Stimulated activated CD4-positive, alpha-beta T cell treated with anti-CD3 and anti-CD28 coated beads, TNF-alpha, amount 100 ng/mL, for 4 hours (primary cell): ENCODE measurements around the gene RAB38.

Experiments
- DNase-seq, 3 experiments: peaks; one replicate each; pipeline ENCODE4 v3.0.0-alpha.2; 2020; ENCODE audit warnings: low read depth in 3 of 3

Gene RAB38

DNA sequence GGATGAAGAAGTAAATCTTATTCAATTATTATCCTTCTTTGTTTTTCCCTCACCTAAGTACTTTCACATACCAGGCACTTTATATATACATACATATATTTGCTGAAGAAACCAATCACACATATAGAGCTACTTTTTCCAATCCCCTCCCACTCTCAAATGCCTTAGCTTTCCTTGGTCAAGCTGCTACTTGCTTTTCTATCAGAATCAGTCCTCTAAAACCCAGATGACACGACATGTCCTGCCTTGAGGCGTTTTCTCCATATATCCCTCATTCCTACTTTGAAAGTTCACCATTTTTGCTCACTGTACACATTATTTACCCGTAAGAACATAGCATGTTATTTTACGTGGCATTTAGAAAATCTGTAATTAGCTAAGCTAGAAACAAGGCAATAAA is 5.4 kb downstream of the RAB38 start:
- no peak for DNase-seq

DNA sequence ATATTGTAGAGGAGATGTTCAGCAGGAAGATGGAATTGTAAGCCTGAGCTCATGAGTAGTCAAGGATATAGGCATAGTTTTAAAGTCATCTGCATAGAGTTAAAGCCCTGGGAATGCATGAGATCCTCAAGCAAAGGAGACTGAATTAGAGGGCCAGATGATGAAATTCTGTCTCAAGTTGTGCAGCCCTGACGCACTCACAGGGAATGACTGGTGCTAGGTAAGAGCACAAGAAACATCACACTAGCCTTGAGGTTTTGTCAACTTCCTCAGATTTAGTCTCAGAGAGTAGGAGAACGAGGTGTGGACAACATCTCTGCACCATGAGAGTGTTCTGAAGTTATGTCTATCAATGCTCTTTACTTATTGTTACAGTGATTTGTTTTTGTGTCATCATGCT is 5.8 kb downstream of the RAB38 start:
- DNase-seq: no peak

DNA sequence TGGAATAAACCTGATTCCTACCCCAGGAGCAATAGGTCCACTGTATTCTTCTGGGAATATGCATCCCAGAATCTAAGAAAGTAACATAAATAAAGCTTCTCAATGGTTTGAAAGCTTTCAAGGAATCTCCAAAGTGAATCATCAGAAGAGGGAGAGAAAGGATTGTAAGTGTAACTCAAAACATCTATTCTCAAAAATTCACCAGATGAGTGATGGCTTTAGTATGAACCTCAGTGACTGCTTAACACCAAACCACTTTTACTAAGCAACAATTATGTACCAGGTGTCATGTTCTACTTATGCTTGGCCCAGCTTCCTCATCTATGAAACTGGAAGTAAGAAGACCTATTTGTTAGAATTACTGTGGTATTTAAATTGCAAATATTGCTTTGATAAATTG is 7.4 kb downstream of the RAB38 start:
- DNase-seq: no peak

DNA sequence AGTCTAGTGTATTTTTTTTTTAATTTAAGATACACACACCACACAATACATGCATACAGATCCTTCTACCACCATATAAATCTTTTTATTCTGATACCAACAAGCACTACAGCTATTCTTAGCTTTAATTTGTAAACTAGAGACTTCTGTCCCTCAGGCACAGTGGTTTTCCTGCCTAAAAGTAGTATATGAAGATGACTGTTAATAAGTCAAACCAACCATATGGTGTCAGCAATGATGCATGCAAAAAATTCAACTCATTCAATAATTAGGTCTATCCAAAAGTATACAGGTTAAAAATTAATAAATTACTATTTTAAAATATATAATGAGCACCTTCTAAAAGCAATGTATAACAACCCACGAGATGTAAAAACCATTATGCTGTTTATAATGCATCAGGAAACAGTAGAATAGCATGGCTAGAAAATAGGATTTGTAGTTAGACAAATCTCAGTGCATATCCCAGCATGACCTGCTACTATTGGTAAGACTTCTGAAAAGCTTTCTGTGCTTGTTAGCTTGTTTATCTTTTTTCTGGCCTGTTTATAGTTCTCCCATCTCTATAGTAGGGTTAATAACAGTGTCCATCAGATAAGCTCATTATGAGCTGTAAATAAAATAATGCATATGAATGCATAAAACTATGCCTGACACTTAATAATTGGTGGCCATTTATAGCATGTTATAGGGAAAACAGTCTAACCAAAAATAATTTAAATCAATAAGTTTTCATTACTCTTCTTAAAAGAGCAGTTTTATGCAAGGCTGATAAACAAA is 10.2 kb downstream of the RAB38 start:
- no peak for DNase-seq

DNA sequence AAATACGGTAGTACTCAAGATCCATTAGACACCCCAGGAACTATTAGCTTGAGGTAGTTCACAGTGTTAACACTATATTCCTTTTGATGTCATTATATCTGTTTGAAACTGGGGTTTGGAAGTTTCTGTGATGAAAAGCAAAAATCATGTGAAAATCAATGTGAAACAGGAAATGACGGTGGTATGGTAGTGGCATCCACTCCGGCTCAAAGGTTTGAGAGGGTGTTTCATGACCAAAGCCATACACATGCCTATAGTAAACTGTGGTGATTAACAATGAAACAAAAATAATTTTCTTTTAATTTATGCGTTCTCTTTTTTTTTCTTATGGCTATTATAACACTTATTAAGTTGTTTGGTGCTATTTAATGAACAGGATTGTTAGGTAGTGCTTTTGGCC is 10.9 kb downstream of the RAB38 start:
- no peak for DNase-seq

DNA sequence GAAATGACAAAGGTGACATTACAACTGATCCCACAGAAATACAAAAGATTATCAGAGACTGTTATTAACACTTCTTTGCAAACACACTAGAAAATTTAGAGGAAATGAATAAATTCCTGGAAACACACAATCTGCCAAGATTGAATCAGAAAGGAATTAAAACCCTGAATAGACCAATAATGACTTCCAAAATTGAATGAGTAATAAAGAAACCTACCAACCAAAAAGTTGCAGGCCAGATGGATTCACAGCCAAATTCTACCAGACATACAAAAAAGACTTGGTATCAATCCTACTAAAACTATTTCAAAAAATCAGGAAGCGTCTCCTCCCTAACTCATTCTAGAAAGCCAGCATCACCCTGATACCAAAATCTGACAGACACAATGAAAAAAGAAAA is 17.2 kb downstream of the RAB38 start:
- no peak for DNase-seq

DNA sequence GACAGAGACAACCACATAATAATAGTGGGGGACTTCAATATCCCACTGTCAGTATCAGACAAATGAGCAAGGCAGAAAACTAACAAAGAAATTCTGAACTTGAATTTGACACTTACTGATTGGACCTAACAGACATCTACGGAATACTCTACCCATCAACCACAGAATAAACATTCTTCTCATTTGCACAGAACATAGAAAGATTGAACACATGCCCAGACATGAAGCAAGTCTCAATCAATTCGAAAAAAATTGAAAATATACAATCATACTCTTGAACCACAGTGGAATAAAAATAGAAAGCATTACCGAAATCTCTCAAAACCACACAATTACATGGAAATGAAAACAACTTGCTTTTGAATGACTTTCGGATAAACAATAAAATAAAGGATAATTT is 17.9 kb downstream of the RAB38 start:
- no peak for DNase-seq

DNA sequence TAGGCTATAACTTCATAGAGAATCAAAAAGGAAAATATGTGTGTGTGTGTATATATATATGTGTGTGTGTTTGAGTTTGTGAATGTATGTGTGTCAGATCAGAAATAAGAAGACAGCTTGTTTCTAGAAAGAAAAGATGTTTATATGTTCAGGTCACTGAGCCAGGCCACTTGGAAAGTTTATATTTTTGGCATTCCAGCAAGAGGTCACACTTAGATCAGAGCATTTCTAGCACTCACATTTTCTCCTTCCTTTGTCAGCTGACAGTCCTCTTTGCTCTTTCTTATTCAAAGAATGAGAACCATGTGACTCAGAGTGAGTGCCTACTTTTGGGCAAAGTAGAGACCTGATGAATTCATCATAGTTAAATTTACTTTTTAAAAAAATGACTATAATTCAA is 22.9 kb downstream of the RAB38 start:
- DNase-seq: no peak

DNA sequence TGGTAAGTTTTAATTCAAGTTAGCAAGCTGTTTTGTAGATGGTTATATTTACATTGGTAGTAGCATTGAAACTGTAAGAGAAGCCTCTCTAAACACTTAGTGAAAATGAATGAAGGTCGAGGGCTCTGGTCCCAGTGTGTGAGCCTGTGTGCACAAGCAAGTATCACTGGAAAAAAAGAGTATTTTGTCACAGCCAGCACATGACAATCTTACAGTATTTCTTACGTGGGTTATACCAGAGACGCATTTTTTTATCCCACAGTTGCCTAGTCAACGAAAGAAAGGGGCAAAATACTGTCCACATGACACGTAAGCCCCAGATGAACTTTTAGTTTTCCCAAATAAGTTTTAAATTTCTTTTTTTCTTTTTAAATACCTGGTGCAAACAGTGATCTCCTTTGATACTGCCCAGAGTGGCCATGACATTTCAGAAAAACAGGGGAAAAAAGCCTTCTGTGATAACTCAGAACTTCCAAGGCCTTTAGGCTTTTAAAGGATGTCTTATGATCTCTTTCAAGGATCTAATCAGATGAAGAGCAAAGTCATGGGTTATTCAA is 23.5 kb downstream of the RAB38 start:
- no peak for DNase-seq

DNA sequence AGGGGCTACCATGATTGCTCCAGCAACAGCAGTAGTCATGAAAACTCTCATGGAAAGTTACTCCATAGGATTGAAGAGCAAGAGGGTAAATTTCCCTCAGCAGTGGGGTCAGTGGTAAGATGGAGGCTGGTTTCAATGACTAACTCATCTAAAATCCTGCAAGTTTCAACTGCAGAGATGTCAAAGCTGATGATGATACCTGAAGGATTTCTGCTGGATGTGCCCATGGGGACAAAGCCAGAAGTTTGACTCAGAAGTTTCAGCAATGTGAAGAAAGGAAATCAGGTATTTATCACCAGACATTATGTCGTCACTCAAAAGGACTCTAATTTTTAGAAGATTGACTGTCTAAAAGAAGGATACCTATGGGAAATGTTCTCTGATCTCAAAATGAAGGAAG is 29.1 kb downstream of the RAB38 start:
- DNase-seq: no peak

DNA sequence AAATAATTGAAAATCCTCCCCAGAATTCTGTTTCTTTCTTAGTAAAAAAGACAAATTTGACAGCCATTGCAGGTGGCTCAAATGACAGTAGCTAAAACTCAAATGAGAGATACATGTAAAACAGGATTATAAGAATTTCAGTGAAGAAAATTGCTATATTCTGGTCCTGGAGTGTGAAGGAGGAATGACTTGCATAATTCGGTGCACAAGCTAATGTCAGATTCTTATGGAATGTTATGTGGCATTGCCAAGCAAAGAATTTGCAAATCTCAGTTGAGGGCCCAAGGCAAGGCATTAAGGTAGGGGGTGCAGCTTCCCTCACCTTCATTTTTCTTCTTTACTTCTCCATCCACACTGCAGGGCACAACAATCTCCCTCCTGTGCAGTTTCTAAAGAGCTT is 35.4 kb downstream of the RAB38 start:
- DNase-seq: no peak

DNA sequence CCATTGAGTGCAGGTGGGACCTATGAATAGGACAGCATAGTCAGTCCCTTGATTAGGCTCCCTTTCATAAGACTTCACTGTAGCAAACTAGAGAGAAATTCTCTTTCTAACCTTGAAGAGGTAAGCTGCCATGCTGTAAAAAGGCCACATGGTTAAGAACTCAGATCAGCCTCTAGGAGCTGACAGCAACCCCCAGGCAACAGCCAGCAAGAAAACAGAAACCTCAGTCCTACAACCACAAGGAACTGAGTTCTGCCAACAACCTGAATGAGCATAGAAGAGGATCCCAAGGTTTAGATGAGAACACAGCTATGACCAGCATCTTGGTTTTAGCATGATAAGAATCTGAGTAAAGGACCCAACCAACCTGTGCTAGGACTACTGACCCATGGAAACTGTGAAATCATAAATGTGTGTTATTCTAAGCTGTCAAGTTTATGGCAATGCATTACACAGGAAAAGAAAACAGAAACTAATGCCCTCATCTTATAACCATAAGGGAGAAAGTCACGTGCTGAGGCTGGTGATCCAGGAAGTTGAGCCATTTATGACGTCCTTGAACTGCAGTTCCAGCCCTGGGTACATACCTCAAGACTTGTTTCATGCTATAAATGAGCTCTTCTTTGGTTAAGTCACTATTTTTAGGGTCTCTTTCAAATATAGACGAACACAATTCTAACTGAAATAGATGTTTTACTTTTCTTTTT is 43.3 kb downstream of the RAB38 start:
- DNase-seq: no peak

DNA sequence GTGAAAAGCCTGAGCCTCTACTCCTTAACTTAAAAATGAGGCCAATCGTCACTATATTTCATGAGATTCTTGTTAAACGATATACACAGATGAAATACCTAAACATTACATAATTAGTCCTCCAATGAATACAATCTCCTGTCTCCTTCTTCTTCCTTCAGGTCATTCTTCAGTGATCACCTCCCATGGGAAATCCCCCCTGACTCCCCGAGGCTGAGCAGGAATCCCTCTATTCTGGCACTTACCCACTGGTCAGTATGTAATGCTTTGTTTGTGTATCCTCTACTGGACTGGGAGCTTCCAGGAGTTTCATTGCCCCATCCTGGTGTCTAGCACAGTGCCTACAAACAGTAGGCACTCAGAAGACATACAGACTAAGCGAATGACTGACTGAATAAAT is 52.3 kb downstream of the RAB38 start:
- DNase-seq: no peak

DNA sequence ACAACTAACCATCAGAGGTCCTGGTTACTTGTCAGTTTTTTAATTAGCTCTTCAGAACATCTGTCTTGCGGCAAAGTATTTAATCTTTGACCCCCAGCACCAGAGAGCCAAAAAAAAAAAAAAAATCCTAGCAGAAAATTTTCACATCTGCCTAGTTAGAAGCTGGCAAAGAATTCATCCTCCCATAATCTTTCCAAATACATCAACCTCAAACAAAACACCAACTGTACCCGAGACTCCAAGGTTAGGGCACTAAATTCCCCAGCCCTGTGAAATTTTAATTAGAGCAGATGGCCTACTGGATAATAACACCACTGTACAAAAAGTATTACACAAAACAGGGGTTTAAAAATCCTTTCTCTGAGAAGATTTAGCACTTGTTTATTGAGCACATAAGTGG is 55.7 kb downstream of the RAB38 start:
- DNase-seq: no peak

DNA sequence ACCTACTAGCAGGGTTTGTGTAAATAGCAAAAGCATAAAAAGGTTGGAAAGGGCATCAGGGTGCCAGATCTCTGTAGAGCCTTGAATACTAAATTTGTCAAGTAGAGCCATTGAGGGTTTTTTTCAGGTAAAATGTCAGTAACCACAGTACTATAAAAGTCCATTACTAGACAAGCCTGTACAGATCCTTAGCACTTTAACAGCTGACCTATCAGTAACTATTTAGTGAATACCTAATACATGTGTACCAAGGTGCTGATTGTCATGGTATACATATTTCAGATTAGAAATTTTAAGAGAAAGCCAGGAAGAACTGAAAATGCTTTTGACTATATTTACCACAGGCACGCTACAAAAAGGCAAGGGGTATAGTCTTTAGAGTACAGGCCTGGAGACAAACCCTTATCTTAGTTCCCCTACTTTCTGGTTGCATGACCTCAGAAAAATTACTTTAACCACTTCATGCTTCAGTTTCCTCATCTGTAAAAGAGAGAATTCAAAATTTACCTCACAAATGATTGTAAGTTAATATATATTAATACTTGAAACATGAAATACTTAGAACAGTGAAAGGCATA is 57.9 kb downstream of the RAB38 start:
- DNase-seq: no peak

DNA sequence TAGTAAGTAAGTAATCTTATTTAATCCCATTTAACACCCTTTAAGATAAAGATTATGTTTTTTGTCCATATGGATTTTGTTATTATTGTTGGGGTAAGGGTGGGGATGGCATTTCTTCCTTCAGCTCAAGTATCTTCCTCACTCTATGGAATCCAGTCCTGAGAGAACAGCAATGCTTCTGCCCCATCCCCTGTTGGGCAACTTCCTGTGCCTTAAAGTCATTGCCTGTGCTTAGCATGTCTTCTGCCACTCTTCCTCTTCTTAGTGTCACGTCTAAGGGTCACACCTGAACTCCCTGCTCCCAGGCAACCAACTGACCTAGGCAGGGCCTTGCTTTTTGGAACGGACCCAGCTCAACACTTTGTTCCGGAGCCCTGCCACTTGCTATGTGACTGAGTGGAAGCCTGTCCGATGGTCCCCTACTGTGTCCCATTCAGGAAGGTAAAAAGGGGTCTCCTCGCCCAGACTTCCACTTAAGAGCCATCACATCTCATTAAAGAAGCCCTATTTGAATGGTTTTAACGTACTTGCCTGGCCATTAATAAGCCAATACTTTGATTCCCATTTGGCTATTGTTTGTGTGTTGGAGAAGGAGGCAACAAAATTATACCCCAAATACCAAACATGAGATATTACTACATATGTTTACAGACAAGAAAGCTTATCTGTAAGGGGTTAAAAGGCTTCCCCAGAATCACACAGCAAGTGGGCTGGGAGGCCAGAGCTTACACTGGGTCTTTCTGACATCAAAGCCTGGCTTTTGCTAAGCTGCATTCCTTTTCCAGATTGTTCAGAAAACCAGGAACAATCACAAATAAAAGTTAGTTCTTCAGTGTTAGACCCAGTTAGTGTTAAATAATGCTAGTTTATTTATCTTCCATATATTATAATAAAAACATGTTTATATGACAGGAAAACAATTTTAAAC is 59.2 kb downstream of the RAB38 start:
- no peak for DNase-seq

DNA sequence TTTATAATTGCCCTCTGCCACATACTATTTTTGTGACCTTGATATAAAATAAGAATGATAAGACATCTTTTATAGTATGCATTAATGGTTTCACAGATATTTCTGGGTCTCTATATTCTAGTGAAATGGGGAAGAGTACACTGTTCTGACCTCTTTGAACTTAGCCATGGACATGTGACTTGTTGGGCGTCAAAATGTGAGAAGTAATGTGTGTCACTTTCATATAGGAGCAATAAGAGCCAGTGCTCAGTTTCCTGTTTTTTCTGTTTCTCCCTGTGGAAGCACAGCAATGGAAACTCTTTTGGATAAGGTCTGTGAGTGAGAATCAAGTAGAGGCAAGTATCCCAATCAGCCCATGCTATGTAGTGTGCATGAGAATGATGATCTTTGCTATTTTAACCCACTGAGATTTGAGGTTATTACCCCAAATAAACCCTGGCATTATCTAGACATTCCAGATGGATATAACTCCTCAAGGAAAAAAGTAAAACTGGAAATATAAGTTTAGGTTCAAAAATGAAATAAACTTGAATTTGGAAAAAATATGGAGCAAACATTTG is 60.7 kb downstream of the RAB38 start:
- no peak for DNase-seq

DNA sequence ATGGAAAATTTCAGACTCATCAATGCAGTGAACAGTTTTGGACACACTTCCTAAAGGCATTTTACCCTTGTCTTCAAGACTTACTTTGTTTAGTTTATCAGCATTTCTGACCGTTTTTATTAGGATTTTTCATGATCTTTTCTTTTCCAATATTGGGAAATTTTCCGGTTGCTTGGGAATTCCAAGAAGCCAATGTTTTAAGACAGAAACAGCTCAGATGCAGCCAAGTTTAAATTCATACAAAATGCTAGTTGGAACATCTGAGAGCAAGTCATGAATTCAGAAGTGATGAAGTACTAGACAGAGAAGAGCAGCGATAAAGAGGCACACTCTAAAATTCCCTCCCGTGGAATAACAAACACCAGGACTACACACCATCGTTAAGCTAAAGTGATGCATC is 68.6 kb downstream of the RAB38 start:
- no peak for DNase-seq

DNA sequence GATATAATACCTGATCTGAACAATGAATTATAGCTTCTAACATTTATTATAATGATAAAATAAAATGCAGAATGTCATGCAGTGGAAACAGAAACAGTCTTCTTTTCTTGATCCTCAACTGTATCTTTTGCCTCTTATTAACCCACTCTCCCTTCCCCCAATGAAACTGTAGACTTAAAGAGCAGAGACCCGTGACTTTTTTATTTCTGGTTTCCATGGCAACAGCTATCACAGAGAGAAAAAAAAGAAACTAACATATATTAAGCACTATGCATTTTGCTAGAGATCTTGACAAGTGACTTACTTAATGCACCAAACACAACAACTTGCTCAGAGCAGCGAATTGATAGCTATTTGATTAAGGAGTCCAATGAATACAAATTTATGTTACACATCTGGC is 69.3 kb downstream of the RAB38 start:
- DNase-seq: no peak

DNA sequence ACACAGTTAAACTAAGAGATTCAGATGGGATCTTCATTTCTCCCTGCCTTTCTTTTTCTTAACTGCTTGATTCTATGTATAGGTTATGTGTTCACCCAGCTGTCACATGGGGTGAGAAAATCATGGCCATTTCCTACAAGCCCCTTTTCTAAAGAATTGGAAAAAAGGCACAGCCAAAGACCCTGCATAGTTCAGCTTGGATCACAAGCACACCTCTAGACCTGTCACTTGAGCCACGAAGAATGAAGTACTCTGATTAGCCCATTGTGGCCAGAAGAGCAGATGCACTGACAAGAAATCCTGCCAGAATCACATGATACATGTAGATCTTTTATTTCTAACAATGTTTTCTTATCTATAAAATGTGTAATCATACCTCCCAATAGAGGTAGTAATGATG is 69.7 kb downstream of the RAB38 start:
- DNase-seq: no peak

DNA sequence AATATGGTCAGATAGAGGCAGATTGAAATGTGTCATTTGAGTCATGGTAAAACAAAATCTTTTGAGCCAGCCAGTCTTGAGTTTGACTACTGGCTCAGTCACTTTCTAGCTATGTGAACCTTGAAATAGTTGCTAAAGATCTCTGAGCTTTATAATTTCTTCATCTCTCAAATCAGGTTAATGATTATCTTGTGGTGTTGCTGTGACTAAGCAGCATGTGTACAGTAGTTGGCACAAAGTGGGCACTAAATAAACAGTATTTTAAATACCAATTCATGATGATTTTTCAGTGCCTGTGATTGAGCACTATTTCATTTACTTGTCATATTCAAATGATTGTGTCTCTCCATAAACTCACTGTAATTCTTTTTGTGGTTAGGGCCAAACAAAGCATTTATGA is 70.8 kb downstream of the RAB38 start:
- no peak for DNase-seq
